Activated CD4-positive, alpha-beta memory T cell treated with anti-CD3 and anti-CD28 coated beads for 36 hours (primary cell): ENCODE data around the gene MKRN1. TPM values are rescaled to one million over a fixed set of nuclear protein-coding genes. Genes with fewer than 3 reads are reported as not detected.

ENCODE experiments used
- CTCF ChIA-PET: fragments of 350-600 bp; sonication (Branson Sonifier 250); formaldehyde crosslinking; loops from one replicate; lab custom pipeline; 2021; ENCODE audit warnings: antibody characterized with exemption, inconsistent platforms; lab: Charles Lee
- POLR2A ChIA-PET: fragments of 350-600 bp; sonication (Branson Sonifier 250); formaldehyde crosslinking; loops from one replicate; lab custom pipeline; 2021; ENCODE audit warnings: antibody characterized with exemption; lab: Charles Lee
- DNase-seq: peaks from one replicate; pipeline ENCODE4 v3.0.0-alpha.2; 2020
- H3K27ac Mint-ChIP-seq: one replicate; pipeline ENCODE4 v1.8.0; 2021; ENCODE audit warnings: mixed read lengths
- H3K27me3 Mint-ChIP-seq: one replicate; pipeline ENCODE4 v1.8.0; 2021; ENCODE audit warnings: mixed read lengths
- H3K36me3 Mint-ChIP-seq: one replicate; pipeline ENCODE4 v1.8.0; 2021; ENCODE audit warnings: mixed read lengths
- H3K4me1 Mint-ChIP-seq: one replicate; pipeline ENCODE4 v1.8.0; 2021; ENCODE audit warnings: low read depth, mixed read lengths
- H3K4me3 Mint-ChIP-seq: one replicate; pipeline ENCODE4 v1.8.0; 2021; ENCODE audit warnings: mild to moderate bottlenecking, mixed read lengths
- H3K9me3 Mint-ChIP-seq: one replicate; pipeline ENCODE4 v1.8.0; 2021; ENCODE audit warnings: mixed read lengths
- intact Hi-C: fragments of 100-400 bp; cut with micrococcal nuclease; formaldehyde crosslinking; loops from one replicate; pipeline ENCODE4 v1.15.1; 2023
- total RNA-seq, 2 experiments: library from RNA; stranded (reverse); gene quantifications; one replicate each; pipeline ENCODE4 v1.2.3, GENCODE V29; 2021

MKRN1 gene
- 100 to 1,000 TPM; 104 to 106 TPM for total RNA-seq

DNA sequence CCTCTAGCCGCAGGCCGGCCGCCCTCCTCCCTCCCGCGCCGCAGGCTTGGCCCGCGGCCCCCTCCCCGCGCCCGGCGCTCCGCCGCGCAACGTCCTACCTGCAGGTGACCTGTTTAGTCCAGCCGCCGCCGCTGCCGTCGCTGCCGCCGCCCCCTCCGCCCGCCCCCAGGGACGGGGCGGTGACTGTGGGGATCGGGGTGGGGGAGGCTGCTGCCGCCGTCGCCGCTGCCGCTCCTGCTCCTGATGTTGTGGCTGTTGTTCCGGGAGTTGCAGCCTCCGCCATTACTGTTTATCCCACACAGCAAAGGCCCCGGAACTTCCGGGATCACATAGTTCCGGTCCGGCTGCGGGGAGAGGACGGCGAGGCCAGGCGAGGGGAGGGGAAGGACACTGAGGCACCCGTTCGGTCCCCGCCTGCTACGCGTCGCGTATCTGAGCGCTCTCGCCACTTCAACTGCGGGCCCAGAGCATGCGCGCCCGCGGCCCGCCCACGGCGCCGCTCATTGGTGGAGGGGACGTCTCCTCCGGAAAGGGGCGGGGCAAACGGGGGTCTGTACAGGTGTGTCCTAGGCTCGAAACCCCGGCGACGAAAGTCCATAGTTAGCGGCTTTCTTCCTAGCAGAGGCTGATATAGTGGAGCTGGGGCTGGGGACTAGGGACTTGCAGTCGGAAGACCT is at the start of gene MKRN1:
Gene MKRN1, minus strand, starts transcription at position 444 of the 677 bp plus-strand sequence. Its CDS starts 161 bp downstream, at position 283.
- Mint-ChIP-seq H3K27ac (peak within 1 kb of the TSS; percentile 96), H3K4me1 (peaks cover 27% of the 10 kb centered on the region), H3K4me3 (peak within 1 kb of the TSS; percentile 97), H3K9me3 (no peaks in the 10 kb centered on the region), H3K36me3 (peaks cover 7% of the 10 kb centered on the region), H3K27me3 (no peaks in the 10 kb centered on the region)
- intact Hi-C loops = loop anchor here (1.0 to 5.0 kb wide), 8 partner anchors 80 to 1259 kb away; partner anchors contain the start of genes NDUFB2, SLC37A3 and SSBP1
- peak; percentile 96 for DNase-seq
- ChIA-PET CTCF (interaction anchor here (0.6 to 4.2 kb wide), 3 partner anchors 13 to 177 kb away, joined by 3 to 23 read pairs (median 5); no protein-coding TSS in a partner anchor), POLR2A (interaction anchor here (0.8 to 1.1 kb wide), 3 partner anchors 89 to 534 kb away, joined by 3 read pairs; no protein-coding TSS in a partner anchor)

DNA sequence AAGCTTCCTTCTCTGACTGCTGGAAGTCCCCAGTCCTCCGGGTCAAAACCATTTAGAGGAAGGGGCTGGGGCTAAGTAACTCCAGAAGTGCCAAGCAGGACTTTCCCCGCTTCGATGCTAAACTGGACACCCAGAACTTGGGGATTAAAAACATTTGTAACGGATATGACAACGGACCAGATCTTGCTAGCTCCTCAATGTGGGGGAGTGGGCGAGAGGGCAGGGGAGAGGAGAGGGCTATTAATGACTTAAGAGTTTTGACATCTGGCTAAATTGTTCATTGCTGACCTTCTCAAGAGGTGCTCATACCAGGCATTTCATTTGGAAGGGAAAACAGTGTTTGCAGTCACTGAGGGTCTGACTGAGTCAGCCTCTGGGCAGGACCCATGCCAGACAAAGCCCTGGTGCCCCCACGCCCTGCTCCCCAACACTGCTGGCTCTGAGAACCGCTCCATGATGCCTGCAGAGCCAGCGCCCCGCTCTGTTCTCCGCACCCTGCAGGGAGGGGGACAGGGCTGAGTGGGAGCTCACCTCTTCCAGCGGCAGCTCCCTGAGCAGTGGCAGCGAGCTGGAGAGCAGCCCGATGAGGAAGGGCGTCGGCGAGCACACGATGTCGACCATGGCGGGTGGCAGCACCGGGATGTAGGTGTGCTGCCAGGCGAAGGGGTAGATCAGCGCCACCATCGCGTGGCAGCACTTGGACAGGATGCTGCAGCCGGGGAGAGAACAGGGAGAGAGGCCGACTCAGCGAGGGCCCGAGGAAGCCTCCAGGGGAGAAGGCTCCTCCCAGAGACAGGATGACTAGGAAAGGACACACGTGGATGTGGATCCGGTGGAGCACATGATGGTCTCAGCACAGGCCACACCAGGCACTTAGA is 47.7 kb upstream of the MKRN1 start:
- ChIA-PET POLR2A (interaction anchor here (0.6 kb wide), 1 partner anchor 9 kb away, joined by 4 read pairs; no protein-coding TSS in a partner anchor), CTCF (interaction anchor here (0.8 to 1.3 kb wide), 3 partner anchors 9 to 126 kb away, joined by 3 to 7 read pairs (median 7); no protein-coding TSS in a partner anchor)
- H3K4me3 Mint-ChIP-seq = no peak overlapping the region
- no peaks in the 10 kb centered on the region for H3K36me3 Mint-ChIP-seq
- DNase-seq = no peak
- intact Hi-C loops = no loop called here
- no peak overlapping the region for H3K27ac Mint-ChIP-seq
- H3K9me3 Mint-ChIP-seq = no peaks in the 10 kb centered on the region
- H3K27me3 Mint-ChIP-seq = peaks cover 2% of the 10 kb centered on the region
- peaks cover 8% of the 10 kb centered on the region for H3K4me1 Mint-ChIP-seq

GRCh38 chr7:140526214-140526613 is 46.9 kb upstream of the MKRN1 start:
- Mint-ChIP-seq H3K9me3 (no peaks in the 10 kb centered on the region), H3K27ac (no peak overlapping the region), H3K36me3 (no peaks in the 10 kb centered on the region), H3K27me3 (peaks cover 2% of the 10 kb centered on the region), H3K4me1 (peaks cover 8% of the 10 kb centered on the region), H3K4me3 (no peak overlapping the region)
- intact Hi-C loops = no loop called here
- CTCF ChIA-PET = interaction anchor here (0.8 to 1.3 kb wide), 2 partner anchors 8 to 127 kb away, joined by 3 to 7 read pairs; no protein-coding TSS in a partner anchor
- POLR2A ChIA-PET = no interaction called here
- no peak for DNase-seq

DNA sequence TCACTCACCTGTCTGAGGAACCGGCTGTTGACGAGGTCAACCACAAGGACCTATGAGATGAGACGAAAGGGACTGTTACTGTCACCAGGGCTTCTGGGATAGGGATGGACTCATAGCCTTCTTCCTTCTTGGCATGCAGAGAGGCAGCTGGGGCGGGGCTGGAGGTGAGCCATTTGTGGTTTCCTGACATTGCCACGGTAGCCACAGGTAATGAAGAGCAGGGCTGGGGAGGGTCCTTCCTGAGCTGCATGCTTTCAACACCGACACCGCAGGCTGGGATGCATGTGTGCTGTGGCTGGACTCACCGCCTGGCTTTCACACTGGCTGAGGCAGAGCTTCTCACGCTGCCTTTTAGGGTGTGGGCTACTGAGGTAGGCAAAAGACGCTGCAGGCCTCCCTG is 46.4 kb upstream of the MKRN1 start:
- Mint-ChIP-seq H3K27ac (no peak overlapping the region), H3K4me3 (no peak overlapping the region), H3K4me1 (peaks cover 8% of the 10 kb centered on the region), H3K9me3 (no peaks in the 10 kb centered on the region), H3K27me3 (no peaks in the 10 kb centered on the region), H3K36me3 (no peaks in the 10 kb centered on the region)
- peak; percentile 40 for DNase-seq
- POLR2A ChIA-PET = no interaction called here
- intact Hi-C loops = no loop called here
- CTCF ChIA-PET = interaction anchor here (1.3 kb wide), 1 partner anchor 128 kb away, joined by 7 read pairs; no protein-coding TSS in a partner anchor

- Mint-ChIP-seq H3K9me3 (no peaks in the 10 kb centered on the region), H3K27me3 (peaks cover 7% of the 10 kb centered on the region), H3K4me1 (peaks cover 8% of the 10 kb centered on the region), H3K4me3 (no peak overlapping the region), H3K27ac (no peak overlapping the region), H3K36me3 (no peaks in the 10 kb centered on the region)
- DNase-seq = no peak
- intact Hi-C loops = no loop called here
- CTCF ChIA-PET = interaction anchor here (0.8 to 8.0 kb wide), 3 partner anchors 126 to 153 kb away, joined by 4 to 74 read pairs (median 4); no protein-coding TSS in a partner anchor
- POLR2A ChIA-PET = no interaction called here
Measured at GRCh38 chr7:140521421-140521820, 42.1 kb upstream of the MKRN1 start.

GRCh38 chr7:140519007-140519399 is 39.7 kb upstream of the MKRN1 start:
- Mint-ChIP-seq H3K9me3 (no peaks in the 10 kb centered on the region), H3K27me3 (peaks cover 7% of the 10 kb centered on the region), H3K36me3 (no peaks in the 10 kb centered on the region), H3K4me3 (no peak overlapping the region), H3K4me1 (no peaks in the 10 kb centered on the region), H3K27ac (no peak overlapping the region)
- ChIA-PET POLR2A (no interaction called here), CTCF (interaction anchor here (0.7 to 8.0 kb wide), 3 partner anchors 9 to 178 kb away, joined by 3 to 74 read pairs (median 7); no protein-coding TSS in a partner anchor)
- DNase-seq = no peak
- intact Hi-C loops = no loop called here

GRCh38 chr7:140518370-140519006 is 39.2 kb upstream of the MKRN1 start:
- intact Hi-C loops = loop anchor here (1.0 kb wide), 2 partner anchors 135 to 494 kb away; no protein-coding TSS in a partner anchor
- H3K4me3 Mint-ChIP-seq = no peak overlapping the region
- POLR2A ChIA-PET = no interaction called here

DNA sequence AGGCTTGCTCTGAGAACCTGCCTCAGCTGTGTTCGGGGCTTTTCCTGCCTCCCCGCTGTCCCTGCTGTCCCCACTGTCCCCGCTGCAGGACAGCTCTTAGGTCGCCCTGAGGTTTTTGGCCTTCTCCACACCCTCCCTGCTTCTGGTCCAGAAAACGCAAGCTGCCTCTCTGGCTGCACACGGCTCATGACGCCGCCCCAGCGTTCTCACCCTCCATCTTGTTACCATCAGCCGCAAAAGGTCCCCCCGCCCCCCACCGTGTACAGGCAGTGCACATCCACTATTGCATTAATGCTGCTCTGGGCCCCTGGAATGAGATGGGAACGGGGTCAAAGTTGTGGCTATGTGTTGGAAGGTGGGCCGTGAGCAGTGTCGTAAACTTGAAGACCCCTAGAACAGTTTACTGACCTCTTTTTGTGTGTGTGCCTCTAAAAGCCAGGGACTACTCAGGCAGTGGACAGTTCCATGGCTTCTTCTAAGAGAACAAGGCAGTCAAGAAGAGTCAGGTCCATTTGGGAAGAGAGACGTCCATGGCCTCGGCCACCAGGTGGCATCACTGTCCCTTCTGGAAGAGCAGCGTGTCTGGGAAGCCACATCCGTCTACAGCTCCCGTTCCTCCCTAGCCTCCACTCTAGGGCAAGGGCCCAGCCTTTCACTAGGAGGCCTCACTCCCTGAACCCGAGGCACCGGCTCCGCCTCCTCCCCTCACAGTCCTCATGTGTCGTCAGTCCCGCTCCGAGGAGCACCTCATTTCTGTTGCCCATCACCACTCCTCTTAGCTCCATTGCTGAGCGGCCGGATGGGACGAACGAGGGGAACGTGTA is 38.5 kb upstream of the MKRN1 start:
- ChIA-PET POLR2A (no interaction called here), CTCF (interaction anchor here (0.5 to 8.0 kb wide), 19 partner anchors 9 to 1122 kb away, joined by 3 to 74 read pairs (median 4); no protein-coding TSS in a partner anchor)
- Mint-ChIP-seq H3K4me3 (no peak overlapping the region), H3K27ac (no peak overlapping the region), H3K27me3 (peaks cover 7% of the 10 kb centered on the region), H3K4me1 (no peaks in the 10 kb centered on the region), H3K9me3 (no peaks in the 10 kb centered on the region), H3K36me3 (no peaks in the 10 kb centered on the region)
- peak; percentile 83 for DNase-seq
- intact Hi-C loops = loop anchor here (1.0 kb wide), 2 partner anchors 136 to 495 kb away; no protein-coding TSS in a partner anchor

More at GRCh38 chr7:140518370-140519006, 39.2 kb upstream of the MKRN1 start:
- no peaks in the 10 kb centered on the region for H3K36me3 Mint-ChIP-seq
- H3K4me1 Mint-ChIP-seq = no peaks in the 10 kb centered on the region
- H3K27ac Mint-ChIP-seq = no peak overlapping the region
- H3K27me3 Mint-ChIP-seq = peaks cover 7% of the 10 kb centered on the region
- CTCF ChIA-PET = interaction anchor here (0.7 to 8.0 kb wide), 16 partner anchors 8 to 493 kb away, joined by 3 to 74 read pairs (median 4); no protein-coding TSS in a partner anchor
- DNase-seq = no peak
- H3K9me3 Mint-ChIP-seq = no peaks in the 10 kb centered on the region

DNA sequence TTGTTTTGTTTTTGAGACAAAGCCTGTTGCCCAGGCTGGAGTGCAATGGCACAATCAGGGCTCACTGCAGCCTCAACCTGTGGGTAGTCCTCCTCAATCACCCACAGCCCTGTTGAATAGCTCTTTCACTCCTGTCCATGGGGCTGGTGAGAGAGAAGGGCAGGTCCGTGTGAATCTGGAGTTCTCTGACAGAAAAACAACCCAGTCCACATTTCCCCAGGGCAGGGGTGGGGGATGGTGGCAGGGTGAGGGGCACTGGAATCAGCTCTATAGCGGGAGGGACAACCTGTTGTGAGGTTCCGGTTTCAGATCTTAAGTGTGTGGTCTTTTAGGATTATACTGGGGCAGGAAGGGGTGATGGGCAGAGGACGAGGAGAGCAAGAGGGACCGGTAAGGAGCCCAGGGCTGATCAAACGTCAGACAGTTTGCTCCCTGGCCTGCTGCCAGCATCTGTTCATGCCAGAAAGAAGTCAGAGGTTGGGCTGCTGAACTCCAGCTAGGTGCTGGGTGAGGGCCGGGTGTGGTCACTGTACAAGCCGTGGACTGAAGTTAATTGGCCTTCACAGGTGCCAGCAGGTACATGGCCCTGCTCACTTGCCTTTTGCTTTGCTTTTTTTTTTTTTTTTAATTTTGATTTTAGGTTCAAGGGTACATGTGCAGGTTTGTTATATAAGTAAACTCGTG is 33.2 kb upstream of the MKRN1 start:
- no peak overlapping the region for H3K4me3 Mint-ChIP-seq
- CTCF ChIA-PET = no interaction called here
- H3K27ac Mint-ChIP-seq = no peak overlapping the region
- no peaks in the 10 kb centered on the region for H3K9me3 Mint-ChIP-seq
- no peaks in the 10 kb centered on the region for H3K4me1 Mint-ChIP-seq
- POLR2A ChIA-PET = no interaction called here
- intact Hi-C loops = no loop called here
- peaks cover 3% of the 10 kb centered on the region for H3K27me3 Mint-ChIP-seq
- H3K36me3 Mint-ChIP-seq = no peaks in the 10 kb centered on the region
- no peak for DNase-seq

DNA sequence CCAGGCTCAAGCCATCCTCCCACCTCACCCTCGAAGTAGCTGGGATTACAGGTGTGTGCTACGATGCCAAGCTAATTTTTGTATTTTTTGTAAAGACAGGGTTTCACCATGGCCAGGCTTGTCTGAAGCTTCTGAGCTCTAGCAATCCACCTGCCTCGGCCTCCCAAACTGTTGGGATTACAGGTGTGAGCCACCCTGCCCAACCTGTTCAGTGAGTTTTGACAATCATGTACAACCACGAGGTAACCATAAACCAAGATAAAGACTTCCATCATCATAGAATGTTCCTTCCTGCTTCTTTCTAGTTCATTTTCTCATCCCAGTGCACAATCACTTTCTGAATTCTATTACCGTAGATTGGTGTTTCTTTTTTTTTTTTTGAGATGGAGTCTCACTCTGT is 30.5 kb upstream of the MKRN1 start:
- Mint-ChIP-seq H3K27me3 (no peaks in the 10 kb centered on the region), H3K4me1 (no peaks in the 10 kb centered on the region), H3K4me3 (no peak overlapping the region), H3K27ac (no peak overlapping the region), H3K36me3 (no peaks in the 10 kb centered on the region), H3K9me3 (no peaks in the 10 kb centered on the region)
- DNase-seq = no peak
- CTCF ChIA-PET = no interaction called here
- intact Hi-C loops = no loop called here
- POLR2A ChIA-PET = no interaction called here
